Measurements from ENCODE around the gene CMSS1.

CMSS1 gene

DNA sequence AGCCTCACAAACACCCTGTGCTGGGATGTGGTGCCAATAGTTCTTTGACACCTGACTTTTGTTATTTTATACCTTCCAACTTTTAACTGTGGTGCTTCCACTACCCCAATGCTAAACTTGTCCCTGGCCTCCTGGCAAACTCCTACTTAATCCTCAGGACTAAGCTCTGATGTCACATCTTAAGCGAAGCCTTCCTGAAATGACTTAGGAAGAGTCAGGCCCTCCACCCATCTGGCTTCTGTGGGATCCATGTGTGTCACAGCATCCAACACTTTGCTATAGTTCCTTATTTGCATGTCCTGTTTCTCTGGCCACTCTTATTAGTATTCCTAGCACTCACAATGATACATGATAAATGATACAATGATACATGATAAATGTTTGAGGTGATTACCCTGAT is 163.5 kb downstream of the CMSS1 start:
- ChIA-PET CTCF (no interaction called here), POLR2A (no interaction called here)
- no peak overlapping the region for H3K4me3 ChIP-seq (ENCODE audit: low read depth, low read length)
- DNase-seq (ENCODE audit: low read depth, low spot score) = no peak
- TF ChIP-seq, protein P1, sequence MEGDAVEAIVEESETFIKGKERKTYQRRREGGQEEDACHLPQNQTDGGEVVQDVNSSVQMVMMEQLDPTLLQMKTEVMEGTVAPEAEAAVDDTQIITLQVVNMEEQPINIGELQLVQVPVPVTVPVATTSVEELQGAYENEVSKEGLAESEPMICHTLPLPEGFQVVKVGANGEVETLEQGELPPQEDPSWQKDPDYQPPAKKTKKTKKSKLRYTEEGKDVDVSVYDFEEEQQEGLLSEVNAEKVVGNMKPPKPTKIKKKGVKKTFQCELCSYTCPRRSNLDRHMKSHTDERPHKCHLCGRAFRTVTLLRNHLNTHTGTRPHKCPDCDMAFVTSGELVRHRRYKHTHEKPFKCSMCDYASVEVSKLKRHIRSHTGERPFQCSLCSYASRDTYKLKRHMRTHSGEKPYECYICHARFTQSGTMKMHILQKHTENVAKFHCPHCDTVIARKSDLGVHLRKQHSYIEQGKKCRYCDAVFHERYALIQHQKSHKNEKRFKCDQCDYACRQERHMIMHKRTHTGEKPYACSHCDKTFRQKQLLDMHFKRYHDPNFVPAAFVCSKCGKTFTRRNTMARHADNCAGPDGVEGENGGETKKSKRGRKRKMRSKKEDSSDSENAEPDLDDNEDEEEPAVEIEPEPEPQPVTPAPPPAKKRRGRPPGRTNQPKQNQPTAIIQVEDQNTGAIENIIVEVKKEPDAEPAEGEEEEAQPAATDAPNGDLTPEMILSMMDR (IDR thresholded peaks at IDR 0.05; ENCODE audit: insufficient read depth, low read length, missing control alignments) = no peak

DNA sequence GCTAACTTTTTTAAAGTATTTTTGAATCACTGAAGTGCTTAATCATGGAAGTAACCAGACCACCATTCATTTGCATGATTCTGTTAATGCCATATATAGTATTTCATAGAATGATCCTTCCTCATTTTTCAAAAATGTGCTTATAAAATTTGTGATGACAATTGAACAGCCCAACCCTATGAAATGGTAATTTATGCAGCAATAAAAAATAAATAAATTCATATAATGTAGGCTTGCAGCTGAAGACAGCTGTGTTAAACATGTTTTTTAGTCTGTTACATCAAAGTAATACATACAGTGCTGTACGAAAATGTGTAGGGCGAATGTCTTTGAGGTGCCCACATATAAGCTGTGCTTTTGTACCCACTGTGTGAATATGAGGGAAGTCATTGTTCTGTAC is 165.0 kb downstream of the CMSS1 start:
- CTCF ChIA-PET = interaction anchor here (1.0 to 1.1 kb wide), 2 partner anchors 9 to 139 kb away, joined by 3 to 5 read pairs; no protein-coding TSS in a partner anchor
- POLR2A ChIA-PET = no interaction called here
- no peak overlapping the region for H3K4me3 ChIP-seq (ENCODE audit: low read depth, low read length)
- TF ChIP-seq, protein P1 (IDR thresholded peaks at IDR 0.05; ENCODE audit: insufficient read depth, low read length, missing control alignments) = no peak
- DNase-seq (ENCODE audit: low read depth, low spot score) = no peak

DNA sequence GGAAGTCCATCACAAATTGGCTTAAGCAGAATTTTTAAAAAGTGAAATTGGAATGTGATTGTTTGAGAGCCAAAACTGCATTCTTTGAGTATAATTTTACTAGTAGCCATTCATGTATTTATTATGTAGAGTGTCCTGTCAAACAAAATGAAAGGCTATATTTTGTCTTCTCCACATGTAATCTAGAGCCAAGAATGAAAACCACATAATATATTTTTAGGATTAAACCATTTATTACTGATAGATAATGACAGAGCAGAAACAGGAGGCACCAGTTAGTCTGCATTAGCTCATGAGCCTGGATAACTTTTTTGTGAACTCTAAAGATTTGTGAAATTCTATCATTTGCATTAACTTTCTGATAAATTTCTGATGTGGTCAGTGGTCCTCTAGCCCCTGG is 166.5 kb downstream of the CMSS1 start:
- H3K4me3 ChIP-seq (ENCODE audit: low read depth, low read length) = no peak overlapping the region
- TF ChIP-seq, protein P1 (IDR thresholded peaks at IDR 0.05; ENCODE audit: insufficient read depth, low read length, missing control alignments) = no peak
- ChIA-PET POLR2A (no interaction called here), CTCF (no interaction called here)
- no peak for DNase-seq (ENCODE audit: low read depth, low spot score)

DNA sequence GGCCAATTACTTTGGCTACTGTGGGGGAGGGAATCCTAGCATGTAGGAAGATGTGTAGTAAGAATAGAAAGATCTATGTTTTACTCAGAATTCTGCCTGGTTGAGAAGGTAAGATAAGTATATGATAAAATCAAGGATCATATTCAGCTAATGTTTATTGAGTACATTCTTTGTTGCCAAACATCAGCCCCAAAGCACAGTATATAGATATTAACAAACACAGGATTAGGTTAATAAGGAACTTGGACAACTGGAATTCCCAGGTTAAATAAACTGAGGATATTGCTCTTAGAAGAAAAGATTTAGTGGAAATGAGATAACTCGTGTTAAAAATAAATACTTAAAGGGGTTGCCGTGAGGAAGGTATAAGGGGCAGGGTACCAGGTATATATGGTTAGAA is 167.0 kb downstream of the CMSS1 start:
- DNase-seq (ENCODE audit: low read depth, low spot score) = no peak
- ChIA-PET CTCF (no interaction called here), POLR2A (no interaction called here)
- TF ChIP-seq, protein P1 (IDR thresholded peaks at IDR 0.05; ENCODE audit: insufficient read depth, low read length, missing control alignments) = no peak
- H3K4me3 ChIP-seq (ENCODE audit: low read depth, low read length) = no peak overlapping the region

DNA sequence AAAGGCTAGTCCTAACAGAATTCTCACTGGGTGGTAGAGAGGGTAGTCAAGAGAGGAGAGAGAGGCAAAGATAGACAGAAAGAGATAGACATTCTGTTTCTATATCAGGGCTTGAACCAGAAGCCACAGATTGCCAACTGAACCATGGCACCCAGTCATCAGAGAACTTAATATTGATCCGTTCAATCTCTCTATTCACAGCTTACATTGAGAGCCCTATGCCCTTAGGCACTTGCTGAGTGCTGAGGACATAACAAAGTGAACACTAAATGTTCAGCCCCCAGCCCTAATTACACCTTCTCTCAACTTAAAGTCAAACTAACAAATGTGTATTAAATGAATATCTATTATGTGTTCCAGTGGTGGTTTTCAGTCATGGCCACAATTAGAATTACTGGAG is 172.5 kb downstream of the CMSS1 start:
- no peak for DNase-seq (ENCODE audit: low read depth, low spot score)
- CTCF ChIA-PET = no interaction called here
- H3K4me3 ChIP-seq (ENCODE audit: low read depth, low read length) = no peak overlapping the region
- POLR2A ChIA-PET = no interaction called here
- TF ChIP-seq, protein P1 (IDR thresholded peaks at IDR 0.05; ENCODE audit: insufficient read depth, low read length, missing control alignments) = no peak

DNA sequence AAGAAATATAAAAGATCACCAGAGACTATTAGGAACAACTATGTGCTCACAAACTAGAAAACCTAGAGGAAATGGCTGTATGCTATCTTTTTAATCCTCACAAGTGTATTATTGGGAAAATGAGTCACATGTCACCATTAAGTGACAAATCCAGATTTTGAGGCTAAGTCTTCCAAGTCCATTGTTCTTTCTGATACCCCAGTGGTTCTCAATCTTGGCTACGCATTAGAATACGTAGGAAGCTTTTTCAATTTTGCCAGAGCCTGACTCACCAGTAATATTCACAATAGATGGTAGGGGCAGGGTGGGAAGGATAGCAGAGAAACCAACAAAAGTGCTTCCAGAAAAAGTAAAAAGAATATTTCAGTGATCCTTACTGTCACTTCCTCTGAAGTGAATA is 179.6 kb downstream of the CMSS1 start:
- POLR2A ChIA-PET = no interaction called here
- DNase-seq (ENCODE audit: low read depth, low spot score) = no peak
- CTCF ChIA-PET = no interaction called here
- TF ChIP-seq, protein P1 (IDR thresholded peaks at IDR 0.05; ENCODE audit: insufficient read depth, low read length, missing control alignments) = no peak
- no peak overlapping the region for H3K4me3 ChIP-seq (ENCODE audit: low read depth, low read length)
